Measurements from ENCODE around the gene CABCOCO1.
A peak's percentile ranks its signal among the peaks of the same experiment; 100 is the strongest.

The CABCOCO1 gene

GRCh38 chr10:61787170-61787569, 124.4 kb downstream of the CABCOCO1 start:
- no peak for DNase-seq

- no peak for DNase-seq
These were observed 126.3 kb downstream of the CABCOCO1 start for GRCh38 chr10:61789031-61789430.

- peak; percentile 88 for DNase-seq
These were observed 128.5 kb downstream of the CABCOCO1 start for GRCh38 chr10:61791216-61791615.

GRCh38 chr10:61792097-61792716, 129.5 kb downstream of the CABCOCO1 start:
- no peak for DNase-seq

GRCh38 chr10:61792921-61793320, 130.2 kb downstream of the CABCOCO1 start:
- peak; percentile 26 for DNase-seq

GRCh38 chr10:61793760-61794703, 131.3 kb downstream of the CABCOCO1 start:
- peak; percentile 85 for DNase-seq

- no peak for DNase-seq
These were observed 132.4 kb downstream of the CABCOCO1 start for GRCh38 chr10:61795147-61795546.

GRCh38 chr10:61795551-61795950, 132.8 kb downstream of the CABCOCO1 start:
- DNase-seq = no peak

GRCh38 chr10:61796785-61797184, 134.1 kb downstream of the CABCOCO1 start:
- DNase-seq = no peak

- no peak for DNase-seq
These were observed 134.8 kb downstream of the CABCOCO1 start for GRCh38 chr10:61797304-61798153.

GRCh38 chr10:61798713-61799112, 136.0 kb downstream of the CABCOCO1 start:
- DNase-seq = no peak

GRCh38 chr10:61801484-61801883, 138.8 kb downstream of the CABCOCO1 start:
- no peak for DNase-seq

GRCh38 chr10:61803269-61803668, 140.5 kb downstream of the CABCOCO1 start:
- no peak for DNase-seq

GRCh38 chr10:61804414-61804813, 141.7 kb downstream of the CABCOCO1 start:
- DNase-seq = peak; percentile 27

GRCh38 chr10:61805091-61805490, 142.4 kb downstream of the CABCOCO1 start:
- DNase-seq = no peak

GRCh38 chr10:61810263-61810662, 147.5 kb downstream of the CABCOCO1 start:
- DNase-seq = no peak

GRCh38 chr10:61812052-61812721, 149.5 kb downstream of the CABCOCO1 start:
- no peak for DNase-seq

- DNase-seq = no peak
These were observed 150.2 kb downstream of the CABCOCO1 start for GRCh38 chr10:61812920-61813319.

- no peak for DNase-seq
These were observed 151.4 kb downstream of the CABCOCO1 start for GRCh38 chr10:61814160-61814559.

- no peak for DNase-seq
These were observed 152.8 kb downstream of the CABCOCO1 start for GRCh38 chr10:61815496-61815895.

Measured in fibroblast of skin of scalp (primary cell).